KMS-11 (cell line): ENCODE data around the gene NKX3-2.

ENCODE experiments used
- H2AFZ ChIP-seq: fragments of 200-600 bp; sonication (generic); 2 replicates; pipeline ENCODE4 v1.6.1; 2016; ENCODE audit warnings: antibody characterized with exemption, mixed run types, low read depth
- H3K27ac ChIP-seq: fragments of 200-600 bp; sonication (generic); 2 replicates; pipeline ENCODE4 v1.6.1; 2016; ENCODE audit warnings: mild to moderate bottlenecking, mixed run types
- H3K27me3 ChIP-seq: fragments of 200-600 bp; sonication (generic); 2 replicates; pipeline ENCODE4 v1.6.1; 2017; ENCODE audit warnings: mild to moderate bottlenecking, low read depth, mixed run types, moderate library complexity; ENCODE audit not compliant: insufficient read depth
- H3K36me3 ChIP-seq: fragments of 200-600 bp; sonication (generic); 2 replicates; pipeline ENCODE4 v1.6.1; 2017; ENCODE audit warnings: mild to moderate bottlenecking, mixed run types; ENCODE audit not compliant: insufficient read depth
- H3K4me1 ChIP-seq: fragments of 200-600 bp; sonication (generic); 2 replicates; pipeline ENCODE4 v1.6.1; 2016; ENCODE audit warnings: mild to moderate bottlenecking, low read depth, mixed run types; ENCODE audit not compliant: poor library complexity, severe bottlenecking
- H3K4me2 ChIP-seq: fragments of 200-600 bp; sonication (generic); 2 replicates; pipeline ENCODE4 v1.7.0; 2016; ENCODE audit warnings: mild to moderate bottlenecking, mixed run types
- H3K4me3 ChIP-seq: fragments of 200-600 bp; sonication (generic); IDR thresholded peaks from 2 replicates; pipeline ENCODE4 v1.6.1; 2017; ENCODE audit warnings: low read depth, low read length, mixed read lengths; ENCODE audit not compliant: insufficient read depth
- H3K79me2 ChIP-seq: fragments of 200-600 bp; sonication (generic); 2 replicates; pipeline ENCODE4 v1.6.1; 2016; ENCODE audit warnings: low read depth, mixed run types; ENCODE audit not compliant: insufficient read depth
- H3K9ac ChIP-seq: fragments of 200-600 bp; sonication (generic); 2 replicates; pipeline ENCODE4 v1.6.1; 2016; ENCODE audit warnings: mild to moderate bottlenecking, mixed run types
- H4K20me1 ChIP-seq: fragments of 200-600 bp; sonication (generic); 2 replicates; pipeline ENCODE4 v1.6.1; 2016; ENCODE audit warnings: mild to moderate bottlenecking, mixed run types; ENCODE audit not compliant: insufficient read depth
- CTCF ChIP-seq: fragments of 200-600 bp; sonication (generic); conservative IDR thresholded peaks from 2 replicates; pipeline ENCODE4 v1.6.1; 2017; ENCODE audit warnings: low read depth, mild to moderate bottlenecking, antibody characterized with exemption, low read length, moderate library complexity, mixed read lengths

Gene NKX3-2

GRCh38 chr4:13541176-13541604, 3.1 kb downstream of the NKX3-2 start:
- peaks cover 11% of the 10 kb centered on the region for H3K79me2 ChIP-seq
- H3K36me3 ChIP-seq, result no peaks in the 10 kb centered on the region
- no peak overlapping the region for H3K9ac ChIP-seq
- H3K4me1 ChIP-seq, result no peaks in the 10 kb centered on the region
- H2AFZ ChIP-seq, result no peak overlapping the region
- no peak overlapping the region for H3K27ac ChIP-seq
- H4K20me1 ChIP-seq, result no peaks in the 10 kb centered on the region
- no peaks in the 10 kb centered on the region for H3K27me3 ChIP-seq
- no peak overlapping the region for H3K4me2 ChIP-seq
- H3K4me3 ChIP-seq, result no peak overlapping the region
- no peak for TF ChIP-seq CTCF

- peaks cover 6% of the 10 kb centered on the region for H3K79me2 ChIP-seq
- no peaks in the 10 kb centered on the region for H3K27me3 ChIP-seq
- H3K9ac ChIP-seq, result no peak overlapping the region
- no peaks in the 10 kb centered on the region for H4K20me1 ChIP-seq
- no peaks in the 10 kb centered on the region for H3K4me1 ChIP-seq
- H2AFZ ChIP-seq, result no peak overlapping the region
- H3K36me3 ChIP-seq, result no peaks in the 10 kb centered on the region
- no peak overlapping the region for H3K4me2 ChIP-seq
- no peak overlapping the region for H3K4me3 ChIP-seq
- H3K27ac ChIP-seq, result no peak overlapping the region
- no peak for TF ChIP-seq CTCF
Measured at GRCh38 chr4:13540446-13541175, 3.7 kb downstream of the NKX3-2 start.

GRCh38 chr4:13539619-13540445, 4.5 kb downstream of the NKX3-2 start:
- Histone ChIP-seq H3K9ac (no peak overlapping the region), H3K4me3 (no peak overlapping the region), H3K4me1 (no peaks in the 10 kb centered on the region), H2AFZ (no peak overlapping the region), H3K79me2 (no peaks in the 10 kb centered on the region), H3K36me3 (no peaks in the 10 kb centered on the region), H3K4me2 (no peak overlapping the region), H3K27ac (no peak overlapping the region), H4K20me1 (no peaks in the 10 kb centered on the region), H3K27me3 (no peaks in the 10 kb centered on the region)
- TF ChIP-seq CTCF, result no peak

GRCh38 chr4:13539047-13539618, 5.2 kb downstream of the NKX3-2 start:
- Histone ChIP-seq H3K79me2 (no peaks in the 10 kb centered on the region), H3K4me1 (no peaks in the 10 kb centered on the region), H3K4me2 (no peak overlapping the region), H3K9ac (no peak overlapping the region), H3K27ac (no peak overlapping the region), H3K36me3 (no peaks in the 10 kb centered on the region), H4K20me1 (no peaks in the 10 kb centered on the region), H3K27me3 (no peaks in the 10 kb centered on the region), H3K4me3 (no peak overlapping the region), H2AFZ (no peak overlapping the region)
- TF ChIP-seq CTCF, result no peak
